ENCODE measurements around the gene OTUD1. TPM values are rescaled to one million over a fixed set of nuclear protein-coding genes. Genes with fewer than 3 reads are reported as not detected.

The OTUD1 gene
- total and polyA plus RNA-seq, 4 donors, result 8.0 to 23.5 (median 15.1) TPM

- H3K36me3 ChIP-seq (ENCODE audit: control insufficient read depth in 1 of 2, insufficient read depth in 2 of 2, low read length in 1 of 2), result no peaks in the 10 kb centered on the region
- no peaks in the 10 kb centered on the region for H3K4me1 ChIP-seq (ENCODE audit: control insufficient read depth in 1 of 2, insufficient read depth in 2 of 2, low read length in 2 of 2)
- H3K27me3 ChIP-seq (ENCODE audit: control insufficient read depth in 1 of 2, insufficient read depth in 2 of 2, low read length in 1 of 2), result no peaks in the 10 kb centered on the region
- no peak for ATAC-seq (ENCODE audit: low FRiP score)
- no peak overlapping the region for H3K27ac ChIP-seq (ENCODE audit: low read depth in 1 of 2, low read length in 2 of 2)
- H3K4me3 ChIP-seq (ENCODE audit: low read length in 2 of 2), result no peak overlapping the region
- H3K9me3 ChIP-seq (ENCODE audit: control insufficient read depth, low read length), result no peaks in the 10 kb centered on the region
- WGBS, 2 donors, result 80 to 86% methylated on average over 1 of the region's 1 CpG
- DNase-seq, result no peak
- intact Hi-C loops (cut with DNase I), result no loop called here
These were observed 35.6 kb upstream of the OTUD1 start for GRCh38 chr10:23403278-23403677.

GRCh38 chr10:23403719-23404118 is 35.2 kb upstream of the OTUD1 start:
- no peaks in the 10 kb centered on the region for H3K36me3 ChIP-seq (ENCODE audit: control insufficient read depth in 1 of 2, insufficient read depth in 2 of 2, low read length in 1 of 2)
- intact Hi-C loops (cut with DNase I), result no loop called here
- H3K4me1 ChIP-seq (ENCODE audit: control insufficient read depth in 1 of 2, insufficient read depth in 2 of 2, low read length in 2 of 2), result no peaks in the 10 kb centered on the region
- no peak for DNase-seq
- WGBS, 2 donors, result 74% methylated on average over 3 of the region's 3 CpGs
- H3K9me3 ChIP-seq (ENCODE audit: control insufficient read depth, low read length), result no peaks in the 10 kb centered on the region
- H3K27ac ChIP-seq (ENCODE audit: low read depth in 1 of 2, low read length in 2 of 2), result no peak overlapping the region
- H3K27me3 ChIP-seq (ENCODE audit: control insufficient read depth in 1 of 2, insufficient read depth in 2 of 2, low read length in 1 of 2), result no peaks in the 10 kb centered on the region
- H3K4me3 ChIP-seq (ENCODE audit: low read length in 2 of 2), result no peak overlapping the region
- no peak for ATAC-seq (ENCODE audit: low FRiP score)

- no peaks in the 10 kb centered on the region for H3K4me1 ChIP-seq (ENCODE audit: control insufficient read depth in 1 of 2, insufficient read depth in 2 of 2, low read length in 2 of 2)
- H3K36me3 ChIP-seq (ENCODE audit: control insufficient read depth in 1 of 2, insufficient read depth in 2 of 2, low read length in 1 of 2), result no peaks in the 10 kb centered on the region
- H3K27ac ChIP-seq (ENCODE audit: low read depth in 1 of 2, low read length in 2 of 2), result no peak overlapping the region
- intact Hi-C loops (cut with DNase I), result no loop called here
- no peak for DNase-seq
- no peak for ATAC-seq (ENCODE audit: low FRiP score)
- no peaks in the 10 kb centered on the region for H3K27me3 ChIP-seq (ENCODE audit: control insufficient read depth in 1 of 2, insufficient read depth in 2 of 2, low read length in 1 of 2)
- WGBS, 2 donors, result 89 to 90% methylated on average over 5 of the region's 5 CpGs
- H3K9me3 ChIP-seq (ENCODE audit: control insufficient read depth, low read length), result no peaks in the 10 kb centered on the region
- H3K4me3 ChIP-seq (ENCODE audit: low read length in 2 of 2), result no peak overlapping the region
These were observed 34.4 kb upstream of the OTUD1 start for GRCh38 chr10:23404461-23404980.

GRCh38 chr10:23405540-23405939 is 33.3 kb upstream of the OTUD1 start:
- Histone ChIP-seq H3K4me1 (ENCODE audit: control insufficient read depth in 1 of 2, insufficient read depth in 2 of 2, low read length in 2 of 2) (no peaks in the 10 kb centered on the region), H3K27ac (ENCODE audit: low read depth in 1 of 2, low read length in 2 of 2) (no peak overlapping the region), H3K27me3 (ENCODE audit: control insufficient read depth in 1 of 2, insufficient read depth in 2 of 2, low read length in 1 of 2) (no peaks in the 10 kb centered on the region), H3K36me3 (ENCODE audit: control insufficient read depth in 1 of 2, insufficient read depth in 2 of 2, low read length in 1 of 2) (no peaks in the 10 kb centered on the region), H3K4me3 (ENCODE audit: low read length in 2 of 2) (no peak overlapping the region), H3K9me3 (ENCODE audit: control insufficient read depth, low read length) (no peaks in the 10 kb centered on the region)
- 69% methylated on average over 3 of the region's 3 CpGs for WGBS, 2 donors
- DNase-seq (no peak), ATAC-seq (ENCODE audit: low FRiP score) (no peak)
- intact Hi-C loops (cut with DNase I), result no loop called here

GRCh38 chr10:23406409-23406808 is 32.5 kb upstream of the OTUD1 start:
- no peaks in the 10 kb centered on the region for H3K27me3 ChIP-seq (ENCODE audit: control insufficient read depth in 1 of 2, insufficient read depth in 2 of 2, low read length in 1 of 2)
- no peaks in the 10 kb centered on the region for H3K4me1 ChIP-seq (ENCODE audit: control insufficient read depth in 1 of 2, insufficient read depth in 2 of 2, low read length in 2 of 2)
- intact Hi-C loops (cut with DNase I), result no loop called here
- no peak overlapping the region for H3K4me3 ChIP-seq (ENCODE audit: low read length in 2 of 2)
- ATAC-seq (ENCODE audit: low FRiP score), result no peak
- H3K27ac ChIP-seq (ENCODE audit: low read depth in 1 of 2, low read length in 2 of 2), result no peak overlapping the region
- 88% methylated on average over 5 of the region's 5 CpGs for WGBS, 2 donors
- H3K9me3 ChIP-seq (ENCODE audit: control insufficient read depth, low read length), result no peaks in the 10 kb centered on the region
- no peak for DNase-seq
- no peaks in the 10 kb centered on the region for H3K36me3 ChIP-seq (ENCODE audit: control insufficient read depth in 1 of 2, insufficient read depth in 2 of 2, low read length in 1 of 2)

GRCh38 chr10:23408330-23408976 is 30.4 kb upstream of the OTUD1 start:
- no peaks in the 10 kb centered on the region for H3K9me3 ChIP-seq (ENCODE audit: control insufficient read depth, low read length)
- no peak overlapping the region for H3K4me3 ChIP-seq (ENCODE audit: low read length in 2 of 2)
- H3K4me1 ChIP-seq (ENCODE audit: control insufficient read depth in 1 of 2, insufficient read depth in 2 of 2, low read length in 2 of 2), result no peaks in the 10 kb centered on the region
- intact Hi-C loops (cut with DNase I), result no loop called here
- no peaks in the 10 kb centered on the region for H3K27me3 ChIP-seq (ENCODE audit: control insufficient read depth in 1 of 2, insufficient read depth in 2 of 2, low read length in 1 of 2)
- 74 to 82% methylated on average over 8 of the region's 8 CpGs for WGBS, 2 donors
- ATAC-seq (ENCODE audit: low FRiP score) (no peak), DNase-seq (no peak)
- H3K36me3 ChIP-seq (ENCODE audit: control insufficient read depth in 1 of 2, insufficient read depth in 2 of 2, low read length in 1 of 2), result no peaks in the 10 kb centered on the region
- H3K27ac ChIP-seq (ENCODE audit: low read depth in 1 of 2, low read length in 2 of 2), result no peak overlapping the region

- 33% methylated on average over 2 of the region's 2 CpGs for WGBS, 2 donors
- no peaks in the 10 kb centered on the region for H3K36me3 ChIP-seq (ENCODE audit: control insufficient read depth in 1 of 2, insufficient read depth in 2 of 2, low read length in 1 of 2)
- ATAC-seq (ENCODE audit: low FRiP score), result no peak
- H3K9me3 ChIP-seq (ENCODE audit: control insufficient read depth, low read length), result no peaks in the 10 kb centered on the region
- DNase-seq, result no peak
- no peak overlapping the region for H3K27ac ChIP-seq (ENCODE audit: low read depth in 1 of 2, low read length in 2 of 2)
- H3K4me1 ChIP-seq (ENCODE audit: control insufficient read depth in 1 of 2, insufficient read depth in 2 of 2, low read length in 2 of 2), result no peaks in the 10 kb centered on the region
- H3K4me3 ChIP-seq (ENCODE audit: low read length in 2 of 2), result no peak overlapping the region
- no peaks in the 10 kb centered on the region for H3K27me3 ChIP-seq (ENCODE audit: control insufficient read depth in 1 of 2, insufficient read depth in 2 of 2, low read length in 1 of 2)
- intact Hi-C loops (cut with DNase I), result no loop called here
These were observed 26.7 kb upstream of the OTUD1 start for GRCh38 chr10:23412223-23412622.

GRCh38 chr10:23413629-23414089 is 25.2 kb upstream of the OTUD1 start:
- Histone ChIP-seq H3K36me3 (ENCODE audit: control insufficient read depth in 1 of 2, insufficient read depth in 2 of 2, low read length in 1 of 2) (no peaks in the 10 kb centered on the region), H3K4me1 (ENCODE audit: control insufficient read depth in 1 of 2, insufficient read depth in 2 of 2, low read length in 2 of 2) (no peaks in the 10 kb centered on the region), H3K9me3 (ENCODE audit: control insufficient read depth, low read length) (no peaks in the 10 kb centered on the region), H3K27ac (ENCODE audit: low read depth in 1 of 2, low read length in 2 of 2) (no peak overlapping the region), H3K4me3 (ENCODE audit: low read length in 2 of 2) (no peak overlapping the region), H3K27me3 (ENCODE audit: control insufficient read depth in 1 of 2, insufficient read depth in 2 of 2, low read length in 1 of 2) (no peaks in the 10 kb centered on the region)
- intact Hi-C loops (cut with DNase I), result no loop called here
- no peak for DNase-seq
- no peak for ATAC-seq (ENCODE audit: low FRiP score)
- 79 to 80% methylated on average over 3 to 5 of the region's 5 CpGs for WGBS, 2 donors

GRCh38 chr10:23414658-23415057 is 24.2 kb upstream of the OTUD1 start:
- WGBS, 2 donors, result 75 to 88% methylated on average over 2 of the region's 2 CpGs
- ATAC-seq (ENCODE audit: low FRiP score) (no peak), DNase-seq (no peak)

More at GRCh38 chr10:23414658-23415057, 24.2 kb upstream of the OTUD1 start:
- no peaks in the 10 kb centered on the region for H3K36me3 ChIP-seq (ENCODE audit: control insufficient read depth in 1 of 2, insufficient read depth in 2 of 2, low read length in 1 of 2)
- H3K27ac ChIP-seq (ENCODE audit: low read depth in 1 of 2, low read length in 2 of 2), result no peak overlapping the region
- no peaks in the 10 kb centered on the region for H3K27me3 ChIP-seq (ENCODE audit: control insufficient read depth in 1 of 2, insufficient read depth in 2 of 2, low read length in 1 of 2)
- intact Hi-C loops (cut with DNase I), result no loop called here
- H3K4me1 ChIP-seq (ENCODE audit: control insufficient read depth in 1 of 2, insufficient read depth in 2 of 2, low read length in 2 of 2), result no peaks in the 10 kb centered on the region
- no peaks in the 10 kb centered on the region for H3K9me3 ChIP-seq (ENCODE audit: control insufficient read depth, low read length)
- H3K4me3 ChIP-seq (ENCODE audit: low read length in 2 of 2), result no peak overlapping the region

Data from aorta (tissue), 5 donors.